Loucy (cell line): ENCODE measurements around the gene CXCL14.

Experiments used
- CTCF ChIP-seq: fragments of 200-600 bp; sonication (generic); conservative IDR thresholded peaks from 2 replicates; pipeline ENCODE4 v1.5.1; 2014; ENCODE audit warnings: mild to moderate bottlenecking, antibody characterized with exemption, low read length
- EZH2phosphoT487 ChIP-seq: fragments of 200-600 bp; IDR thresholded peaks from 2 replicates; pipeline ENCODE4 v1.6.1; 2018; ENCODE audit warnings: antibody characterized with exemption, mild to moderate bottlenecking, moderate library complexity, borderline replicate concordance

GRCh38 chr5:135559354-135559753 is 19.4 kb downstream of the CXCL14 start:
- TF ChIP-seq CTCF, result no peak
- TF ChIP-seq EZH2phosphoT487, result no peak
